HEK293T (cell line): ENCODE data around the gene NHEJ1.

Experiments
- BHLHE40 ChIP-seq: fragments of 450-650 bp; IDR thresholded peaks from 2 replicates; pipeline ENCODE4 v1.6.1; 2016; ENCODE audit warnings: mild to moderate bottlenecking, moderate library complexity, borderline replicate concordance
- NFRKB ChIP-seq: fragments of 450-650 bp; IDR thresholded peaks from 2 replicates; pipeline ENCODE4 v1.6.1; 2016; ENCODE audit warnings: mild to moderate bottlenecking, moderate library complexity
- SP1 ChIP-seq: fragments of 450-650 bp; IDR thresholded peaks from 2 replicates; pipeline ENCODE4 v1.6.1; 2017
- SUZ12 ChIP-seq: fragments of 450-650 bp; IDR thresholded peaks from 2 replicates; pipeline ENCODE4 v1.6.1; 2016; ENCODE audit warnings: mild to moderate bottlenecking
- TF ChIP-seq, protein P1 (sequence below): fragments of 450-650 bp; IDR thresholded peaks from 2 replicates; pipeline ENCODE4 v1.6.1; 2016

DNA sequence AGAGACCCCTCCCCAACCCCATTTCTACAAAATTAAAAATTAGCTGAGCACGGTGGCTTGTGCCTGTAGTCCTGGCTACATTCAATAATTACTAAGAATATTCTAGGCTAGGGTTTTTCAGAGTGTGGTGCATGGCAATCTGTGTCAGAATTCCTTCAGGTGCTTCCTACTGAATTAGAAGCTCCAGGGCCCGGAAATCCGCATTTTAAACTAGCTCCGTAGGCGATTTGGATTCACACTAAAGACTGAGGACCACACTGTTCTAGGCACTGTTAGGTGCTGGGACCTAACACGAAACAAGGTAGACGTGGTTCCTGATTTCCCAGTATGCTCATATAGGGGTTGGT, 45.3 kb upstream of the NHEJ1 start:
- TF ChIP-seq NFRKB (no peak), SP1 (no peak), BHLHE40 (no peak), SUZ12 (no peak)
- TF ChIP-seq, protein P1, sequence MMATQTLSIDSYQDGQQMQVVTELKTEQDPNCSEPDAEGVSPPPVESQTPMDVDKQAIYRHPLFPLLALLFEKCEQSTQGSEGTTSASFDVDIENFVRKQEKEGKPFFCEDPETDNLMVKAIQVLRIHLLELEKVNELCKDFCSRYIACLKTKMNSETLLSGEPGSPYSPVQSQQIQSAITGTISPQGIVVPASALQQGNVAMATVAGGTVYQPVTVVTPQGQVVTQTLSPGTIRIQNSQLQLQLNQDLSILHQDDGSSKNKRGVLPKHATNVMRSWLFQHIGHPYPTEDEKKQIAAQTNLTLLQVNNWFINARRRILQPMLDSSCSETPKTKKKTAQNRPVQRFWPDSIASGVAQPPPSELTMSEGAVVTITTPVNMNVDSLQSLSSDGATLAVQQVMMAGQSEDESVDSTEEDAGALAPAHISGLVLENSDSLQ: no peak
